ENCODE measurements around the gene LCE5A. TPM values are rescaled to one million over a fixed set of nuclear protein-coding genes. Genes with fewer than 3 reads are reported as not detected.

Gene LCE5A
- total and polyA plus RNA-seq, 9 of the 15 experiments (the other 6 are each of a cell fraction or from before 2014, with no cell fraction given): not detected

DNA sequence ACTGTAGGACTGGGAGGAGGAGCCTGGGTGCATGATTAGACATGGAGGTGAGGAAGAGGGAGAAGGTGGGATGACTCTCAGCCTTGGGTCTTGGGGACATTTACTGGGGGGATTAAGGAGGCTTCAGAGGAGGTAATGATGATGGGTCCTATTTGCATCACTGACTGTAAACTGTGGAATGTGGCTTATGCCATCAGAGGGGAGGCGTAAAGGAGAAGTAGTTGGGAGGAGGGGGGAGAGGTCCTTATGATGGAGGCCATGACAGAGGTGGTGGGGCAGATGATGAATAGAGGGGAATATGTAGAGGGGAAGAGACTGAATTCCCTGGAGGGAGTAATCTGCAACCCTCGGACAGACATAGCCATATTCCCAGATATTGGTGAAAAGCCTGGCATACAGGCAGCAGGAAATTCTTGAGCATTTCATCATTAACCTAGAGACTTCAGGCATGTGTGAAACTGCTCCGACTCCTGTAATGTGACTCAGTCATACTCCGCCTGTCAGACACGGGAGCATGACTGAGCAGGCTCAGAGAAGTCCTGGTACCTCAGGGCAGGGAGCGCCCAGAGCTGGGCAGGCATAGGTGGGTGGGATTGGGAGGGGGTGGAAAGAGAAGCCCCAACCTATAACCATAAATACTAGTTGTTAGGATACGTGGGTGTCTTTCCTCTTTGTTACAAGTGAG is 8.0 kb upstream of the LCE5A start (continued):
- TF ChIP-seq, protein P1, sequence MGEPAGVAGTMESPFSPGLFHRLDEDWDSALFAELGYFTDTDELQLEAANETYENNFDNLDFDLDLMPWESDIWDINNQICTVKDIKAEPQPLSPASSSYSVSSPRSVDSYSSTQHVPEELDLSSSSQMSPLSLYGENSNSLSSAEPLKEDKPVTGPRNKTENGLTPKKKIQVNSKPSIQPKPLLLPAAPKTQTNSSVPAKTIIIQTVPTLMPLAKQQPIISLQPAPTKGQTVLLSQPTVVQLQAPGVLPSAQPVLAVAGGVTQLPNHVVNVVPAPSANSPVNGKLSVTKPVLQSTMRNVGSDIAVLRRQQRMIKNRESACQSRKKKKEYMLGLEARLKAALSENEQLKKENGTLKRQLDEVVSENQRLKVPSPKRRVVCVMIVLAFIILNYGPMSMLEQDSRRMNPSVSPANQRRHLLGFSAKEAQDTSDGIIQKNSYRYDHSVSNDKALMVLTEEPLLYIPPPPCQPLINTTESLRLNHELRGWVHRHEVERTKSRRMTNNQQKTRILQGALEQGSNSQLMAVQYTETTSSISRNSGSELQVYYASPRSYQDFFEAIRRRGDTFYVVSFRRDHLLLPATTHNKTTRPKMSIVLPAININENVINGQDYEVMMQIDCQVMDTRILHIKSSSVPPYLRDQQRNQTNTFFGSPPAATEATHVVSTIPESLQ (CRISPR knock-in tag; IDR thresholded peaks at IDR 0.05): no peak

DNA sequence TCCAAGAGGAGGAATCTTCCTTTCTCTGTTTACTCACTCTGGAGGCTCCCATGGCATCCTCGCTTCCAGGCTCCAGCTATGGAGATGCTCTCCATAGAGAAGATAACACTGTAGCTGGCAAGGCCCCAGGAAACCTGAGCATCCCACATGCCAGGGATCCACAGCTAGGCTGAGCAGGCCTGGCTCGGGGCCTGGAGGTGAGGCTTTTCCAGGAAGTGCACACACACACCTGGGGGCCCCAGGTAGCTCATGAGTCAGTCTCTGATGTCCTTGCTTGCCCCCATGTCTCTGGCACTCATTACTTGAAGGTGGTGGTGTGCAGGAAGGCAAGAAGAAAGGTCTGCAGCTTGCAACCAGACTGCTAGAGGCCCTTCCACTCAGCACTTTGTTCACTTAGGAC is 5.5 kb upstream of the LCE5A start:
- CTCF ChIA-PET (ENCODE audit: low intra/inter-chr PET ratio): no interaction called here
- ATAC-seq: no peak
- in situ Hi-C loops (cut with MboI): no loop called here

More for the DNA sequence above, 5.5 kb upstream of the LCE5A start:
- Histone ChIP-seq H3K36me3 (ENCODE audit: control insufficient read depth, insufficient read depth, low read length) (no peaks in the 10 kb centered on the region), H3K9me1 (ENCODE audit: control insufficient read depth, insufficient read depth, low read length) (no peaks in the 10 kb centered on the region), H4K20me1 (replicated peaks; ENCODE audit: control insufficient read depth, insufficient read depth, low read length) (no peaks in the 10 kb centered on the region), H3K4me2 (ENCODE audit: insufficient read depth, low read length) (no peak overlapping the region), H3K9ac (ENCODE audit: insufficient read depth in 1 of 2, low read depth in 2 of 2, low read length in 2 of 2) (no peak overlapping the region), H3K9me3 (replicated peaks; ENCODE audit: control insufficient read depth, insufficient read depth, low read depth, low read length) (no peaks in the 10 kb centered on the region), H3K4me3 (no peak overlapping the region), H2AFZ (ENCODE audit: low read depth, low read length) (no peak overlapping the region), H3K27ac (ENCODE audit: extremely low read depth, low read depth, low read length) (no peak overlapping the region), H3K79me2 (ENCODE audit: control insufficient read depth, insufficient read depth, low read length) (no peaks in the 10 kb centered on the region), H3K27me3 (ENCODE audit: control insufficient read depth in 2 of 2, insufficient read depth in 2 of 2, low read length in 2 of 2) (no peaks in the 10 kb centered on the region), H3K4me1 (replicated peaks in 1 of 2; ENCODE audit: control insufficient read depth in 2 of 2, insufficient read depth in 2 of 2, low read length in 2 of 2) (no peaks in the 10 kb centered on the region)
- 11% methylated on average over 1 of the region's 2 CpGs for WGBS (ENCODE audit: insufficient coverage, low coverage, missing lambda C conversion rate)
- POLR2A ChIA-PET: no interaction called here
- FAIRE-seq (no peak), DNase-seq (ENCODE audit: extremely low read depth in 1 of 4, low spot score in 3 of 4) (no peak)
- TF ChIP-seq TAF1 (IDR thresholded peaks at IDR 0.05; ENCODE audit: control insufficient read depth, extremely low read depth, insufficient read depth, low read length, severe bottlenecking): no peak
- no peak for TF ChIP-seq FOS (IDR thresholded peaks at IDR 0.05; ENCODE audit: extremely low read depth, insufficient read length)
- TF ChIP-seq HIVEP1 (CRISPR knock-in tag; IDR thresholded peaks at IDR 0.05): no peak
- TF ChIP-seq, protein P2, sequence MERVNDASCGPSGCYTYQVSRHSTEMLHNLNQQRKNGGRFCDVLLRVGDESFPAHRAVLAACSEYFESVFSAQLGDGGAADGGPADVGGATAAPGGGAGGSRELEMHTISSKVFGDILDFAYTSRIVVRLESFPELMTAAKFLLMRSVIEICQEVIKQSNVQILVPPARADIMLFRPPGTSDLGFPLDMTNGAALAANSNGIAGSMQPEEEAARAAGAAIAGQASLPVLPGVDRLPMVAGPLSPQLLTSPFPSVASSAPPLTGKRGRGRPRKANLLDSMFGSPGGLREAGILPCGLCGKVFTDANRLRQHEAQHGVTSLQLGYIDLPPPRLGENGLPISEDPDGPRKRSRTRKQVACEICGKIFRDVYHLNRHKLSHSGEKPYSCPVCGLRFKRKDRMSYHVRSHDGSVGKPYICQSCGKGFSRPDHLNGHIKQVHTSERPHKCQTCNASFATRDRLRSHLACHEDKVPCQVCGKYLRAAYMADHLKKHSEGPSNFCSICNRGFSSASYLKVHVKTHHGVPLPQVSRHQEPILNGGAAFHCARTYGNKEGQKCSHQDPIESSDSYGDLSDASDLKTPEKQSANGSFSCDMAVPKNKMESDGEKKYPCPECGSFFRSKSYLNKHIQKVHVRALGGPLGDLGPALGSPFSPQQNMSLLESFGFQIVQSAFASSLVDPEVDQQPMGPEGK (CRISPR knock-in tag; IDR thresholded peaks at IDR 0.05; ENCODE audit: borderline replicate concordance): no peak
- no peak for TF ChIP-seq BRF1 (IDR thresholded peaks at IDR 0.05; ENCODE audit: borderline replicate concordance, extremely low read depth, insufficient read length)
- intact Hi-C loops (cut with micrococcal nuclease): no loop called here
- no TSS peak for BruUV-seq (replicated peaks)
